ENCODE data around the gene RAVER1. TPM values are rescaled to one million over a fixed set of nuclear protein-coding genes. Genes with fewer than 3 reads are reported as not detected.
A peak's percentile ranks its signal among the peaks of the same experiment; 100 is the strongest.

Gene RAVER1
- total and polyA plus RNA-seq, 9 of the 15 experiments (the other 6 are each of a cell fraction or from before 2014, with no cell fraction given) = 0.06 to 113 (median 7.0) TPM

DNA sequence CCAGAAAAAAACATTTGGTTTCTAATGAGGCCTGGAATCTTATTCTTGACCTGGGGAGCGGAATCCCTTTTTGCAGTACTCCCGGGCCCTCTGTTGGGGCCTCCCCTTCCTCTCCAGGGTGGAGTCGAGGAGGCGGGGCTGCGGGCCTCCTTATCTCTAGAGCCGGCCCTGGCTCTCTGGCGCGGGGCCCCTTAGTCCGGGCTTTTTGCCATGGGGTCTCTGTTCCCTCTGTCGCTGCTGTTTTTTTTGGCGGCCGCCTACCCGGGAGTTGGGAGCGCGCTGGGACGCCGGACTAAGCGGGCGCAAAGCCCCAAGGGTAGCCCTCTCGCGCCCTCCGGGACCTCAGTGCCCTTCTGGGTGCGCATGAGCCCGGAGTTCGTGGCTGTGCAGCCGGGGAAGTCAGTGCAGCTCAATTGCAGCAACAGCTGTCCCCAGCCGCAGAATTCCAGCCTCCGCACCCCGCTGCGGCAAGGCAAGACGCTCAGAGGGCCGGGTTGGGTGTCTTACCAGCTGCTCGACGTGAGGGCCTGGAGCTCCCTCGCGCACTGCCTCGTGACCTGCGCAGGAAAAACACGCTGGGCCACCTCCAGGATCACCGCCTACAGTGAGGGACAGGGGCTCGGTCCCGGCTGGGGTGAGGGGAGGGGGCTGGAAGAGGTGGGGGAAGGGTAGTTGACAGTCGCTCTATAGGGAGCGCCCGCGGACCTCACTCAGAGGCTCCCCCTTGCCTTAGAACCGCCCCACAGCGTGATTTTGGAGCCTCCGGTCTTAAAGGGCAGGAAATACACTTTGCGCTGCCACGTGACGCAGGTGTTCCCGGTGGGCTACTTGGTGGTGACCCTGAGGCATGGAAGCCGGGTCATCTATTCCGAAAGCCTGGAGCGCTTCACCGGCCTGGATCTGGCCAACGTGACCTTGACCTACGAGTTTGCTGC is 46.3 kb downstream of the RAVER1 start, which contains the start of gene ICAM4 (continued):
- TF ChIP-seq, protein P1, sequence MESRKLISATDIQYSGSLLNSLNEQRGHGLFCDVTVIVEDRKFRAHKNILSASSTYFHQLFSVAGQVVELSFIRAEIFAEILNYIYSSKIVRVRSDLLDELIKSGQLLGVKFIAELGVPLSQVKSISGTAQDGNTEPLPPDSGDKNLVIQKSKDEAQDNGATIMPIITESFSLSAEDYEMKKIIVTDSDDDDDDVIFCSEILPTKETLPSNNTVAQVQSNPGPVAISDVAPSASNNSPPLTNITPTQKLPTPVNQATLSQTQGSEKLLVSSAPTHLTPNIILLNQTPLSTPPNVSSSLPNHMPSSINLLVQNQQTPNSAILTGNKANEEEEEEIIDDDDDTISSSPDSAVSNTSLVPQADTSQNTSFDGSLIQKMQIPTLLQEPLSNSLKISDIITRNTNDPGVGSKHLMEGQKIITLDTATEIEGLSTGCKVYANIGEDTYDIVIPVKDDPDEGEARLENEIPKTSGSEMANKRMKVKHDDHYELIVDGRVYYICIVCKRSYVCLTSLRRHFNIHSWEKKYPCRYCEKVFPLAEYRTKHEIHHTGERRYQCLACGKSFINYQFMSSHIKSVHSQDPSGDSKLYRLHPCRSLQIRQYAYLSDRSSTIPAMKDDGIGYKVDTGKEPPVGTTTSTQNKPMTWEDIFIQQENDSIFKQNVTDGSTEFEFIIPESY (CRISPR knock-in tag; IDR thresholded peaks at IDR 0.05) = no peak
- TF ChIP-seq PTRF (tag; IDR thresholded peaks at IDR 0.05) = no peak
- TF ChIP-seq GABPB2 (CRISPR knock-in tag; conservative IDR thresholded peaks at IDR 0.05) = no peak
- TF ChIP-seq ZNF274 (IDR thresholded peaks at IDR 0.05; ENCODE audit: borderline replicate concordance, low read depth, low read length) = no peak
- TF ChIP-seq, protein P2, sequence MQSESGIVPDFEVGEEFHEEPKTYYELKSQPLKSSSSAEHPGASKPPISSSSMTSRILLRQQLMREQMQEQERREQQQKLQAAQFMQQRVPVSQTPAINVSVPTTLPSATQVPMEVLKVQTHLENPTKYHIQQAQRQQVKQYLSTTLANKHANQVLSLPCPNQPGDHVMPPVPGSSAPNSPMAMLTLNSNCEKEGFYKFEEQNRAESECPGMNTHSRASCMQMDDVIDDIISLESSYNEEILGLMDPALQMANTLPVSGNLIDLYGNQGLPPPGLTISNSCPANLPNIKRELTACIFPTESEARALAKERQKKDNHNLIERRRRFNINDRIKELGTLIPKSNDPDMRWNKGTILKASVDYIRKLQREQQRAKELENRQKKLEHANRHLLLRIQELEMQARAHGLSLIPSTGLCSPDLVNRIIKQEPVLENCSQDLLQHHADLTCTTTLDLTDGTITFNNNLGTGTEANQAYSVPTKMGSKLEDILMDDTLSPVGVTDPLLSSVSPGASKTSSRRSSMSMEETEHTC (IDR thresholded peaks at IDR 0.05) = no peak
- TF ChIP-seq MTA3 (IDR thresholded peaks at IDR 0.05; ENCODE audit: borderline replicate concordance) = peak; percentile 71
- no peak for TF ChIP-seq RBM14 (IDR thresholded peaks at IDR 0.05; ENCODE audit: borderline replicate concordance, insufficient read depth, low read depth, low read length)
- TF ChIP-seq ZFP1 (CRISPR knock-in tag; IDR thresholded peaks at IDR 0.05) = no peak
- peak; percentile 92 for TF ChIP-seq FOXP1 (CRISPR knock-in tag; IDR thresholded peaks at IDR 0.05)
- TF ChIP-seq TCF7 (IDR thresholded peaks at IDR 0.05; ENCODE audit: borderline replicate concordance) = peak; percentile 22; the same call in 1 of the 2 replicates
- TF ChIP-seq SETDB1 (IDR thresholded peaks at IDR 0.05; ENCODE audit: low read length) = no peak
- TF ChIP-seq EGR1 (conservative IDR thresholded peaks at IDR 0.05) = no peak
- TF ChIP-seq POU5F1 (IDR thresholded peaks at IDR 0.05; ENCODE audit: borderline replicate concordance, low read depth, low read length, partially characterized antibody) = no peak
- TF ChIP-seq EHMT2 (IDR thresholded peaks at IDR 0.05) = no peak
- TF ChIP-seq SRSF1 (IDR thresholded peaks at IDR 0.05; ENCODE audit: low read depth, low read length) = no peak
- peak; percentile 47; the same call in 1 of the 2 replicates for TF ChIP-seq RB1 (IDR thresholded peaks at IDR 0.05; ENCODE audit: low read depth)
- TF ChIP-seq CTCFL (IDR thresholded peaks at IDR 0.05; ENCODE audit: borderline replicate concordance, insufficient read depth, low read depth, low read length, poor library complexity, severe bottlenecking) = no peak
- peak; percentile 47; the same call in 1 of the 2 replicates for TF ChIP-seq NR2C1 (IDR thresholded peaks at IDR 0.05)
- TF ChIP-seq NR2C1 (tag; IDR thresholded peaks at IDR 0.05) = no peak
- TF ChIP-seq MCM3 (IDR thresholded peaks at IDR 0.05) = no peak
- TF ChIP-seq NONO (IDR thresholded peaks at IDR 0.05; ENCODE audit: low read depth in 2 of 2, low read length in 1 of 2) = peak in 1 of 2 experiments; percentile 40; a peak in 1 of 4 replicates
- TF ChIP-seq KDM4B (IDR thresholded peaks at IDR 0.05; ENCODE audit: borderline replicate concordance in 2 of 2, low read depth in 1 of 2) = 0 out of 4 replicates have a peak, but pooled peaks of 1 of the 2 experiments have one; percentile 9

All from K562 (cell line).